IMR-90 (cell line): ENCODE data around the gene SPRR2A.

ENCODE experiments used
- CEBPB ChIP-seq: IDR thresholded peaks from 2 replicates; pipeline ENCODE4 v1.6.1; 2012; ENCODE audit warnings: low read depth, low read length, improper control_type of control experiment
- CHD1 ChIP-seq: IDR thresholded peaks from 2 replicates; pipeline ENCODE4 v1.6.1; 2012; ENCODE audit warnings: low read depth, low read length, improper control_type of control experiment
- MAFK ChIP-seq: IDR thresholded peaks from 2 replicates; pipeline ENCODE4 v1.6.1; 2012; ENCODE audit warnings: low read depth, low read length, improper control_type of control experiment
- MAZ ChIP-seq: IDR thresholded peaks from 2 replicates; pipeline ENCODE4 v1.6.1; 2012; ENCODE audit warnings: low read depth, mild to moderate bottlenecking, low read length, improper control_type of control experiment, moderate library complexity, borderline replicate concordance
- MXI1 ChIP-seq: IDR thresholded peaks from 2 replicates; pipeline ENCODE4 v1.6.1; 2012; ENCODE audit warnings: low read depth, mild to moderate bottlenecking, low read length, moderate library complexity, borderline replicate concordance
- POLR2A ChIP-seq: IDR thresholded peaks from 2 replicates; pipeline ENCODE4 v1.6.1; 2012; ENCODE audit warnings: mild to moderate bottlenecking, low read depth, low read length
- RCOR1 ChIP-seq: IDR thresholded peaks from 2 replicates; pipeline ENCODE4 v1.6.1; 2012; ENCODE audit warnings: mild to moderate bottlenecking, low read length, improper control_type of control experiment; ENCODE audit not compliant: insufficient replicate concordance
- RFX5 ChIP-seq: IDR thresholded peaks from 2 replicates; pipeline ENCODE4 v1.8.0; 2012; ENCODE audit warnings: low read depth, mild to moderate bottlenecking, low read length, moderate library complexity
- TF ChIP-seq, protein P1 (sequence below): conservative IDR thresholded peaks from 2 replicates; pipeline ENCODE4 v1.5.1; 2012; ENCODE audit warnings: mild to moderate bottlenecking, low read depth, low read length, improper control_type of control experiment
- TF ChIP-seq, protein P2 (sequence below): fragments of 150-350 bp; IDR thresholded peaks from 2 replicates; pipeline ENCODE4 v1.6.1; 2017; ENCODE audit warnings: mild to moderate bottlenecking, antibody characterized with exemption, low read length, low read depth
- TF ChIP-seq, protein P3 (sequence below): fragments of 150-350 bp; IDR thresholded peaks from 2 replicates; pipeline ENCODE4 v1.6.1; 2016; ENCODE audit warnings: low read depth, mild to moderate bottlenecking, low read length, moderate library complexity, borderline replicate concordance

GRCh38 chr1:153058826-153059784, 1.8 kb upstream of the SPRR2A start:
- TF ChIP-seq MAFK (no peak), CEBPB (no peak), RCOR1 (no peak), POLR2A (no peak), RFX5 (no peak), MXI1 (no peak), CHD1 (no peak), MAZ (no peak)
- TF ChIP-seq, protein P1, sequence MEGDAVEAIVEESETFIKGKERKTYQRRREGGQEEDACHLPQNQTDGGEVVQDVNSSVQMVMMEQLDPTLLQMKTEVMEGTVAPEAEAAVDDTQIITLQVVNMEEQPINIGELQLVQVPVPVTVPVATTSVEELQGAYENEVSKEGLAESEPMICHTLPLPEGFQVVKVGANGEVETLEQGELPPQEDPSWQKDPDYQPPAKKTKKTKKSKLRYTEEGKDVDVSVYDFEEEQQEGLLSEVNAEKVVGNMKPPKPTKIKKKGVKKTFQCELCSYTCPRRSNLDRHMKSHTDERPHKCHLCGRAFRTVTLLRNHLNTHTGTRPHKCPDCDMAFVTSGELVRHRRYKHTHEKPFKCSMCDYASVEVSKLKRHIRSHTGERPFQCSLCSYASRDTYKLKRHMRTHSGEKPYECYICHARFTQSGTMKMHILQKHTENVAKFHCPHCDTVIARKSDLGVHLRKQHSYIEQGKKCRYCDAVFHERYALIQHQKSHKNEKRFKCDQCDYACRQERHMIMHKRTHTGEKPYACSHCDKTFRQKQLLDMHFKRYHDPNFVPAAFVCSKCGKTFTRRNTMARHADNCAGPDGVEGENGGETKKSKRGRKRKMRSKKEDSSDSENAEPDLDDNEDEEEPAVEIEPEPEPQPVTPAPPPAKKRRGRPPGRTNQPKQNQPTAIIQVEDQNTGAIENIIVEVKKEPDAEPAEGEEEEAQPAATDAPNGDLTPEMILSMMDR, result no peak
- TF ChIP-seq, protein P2, sequence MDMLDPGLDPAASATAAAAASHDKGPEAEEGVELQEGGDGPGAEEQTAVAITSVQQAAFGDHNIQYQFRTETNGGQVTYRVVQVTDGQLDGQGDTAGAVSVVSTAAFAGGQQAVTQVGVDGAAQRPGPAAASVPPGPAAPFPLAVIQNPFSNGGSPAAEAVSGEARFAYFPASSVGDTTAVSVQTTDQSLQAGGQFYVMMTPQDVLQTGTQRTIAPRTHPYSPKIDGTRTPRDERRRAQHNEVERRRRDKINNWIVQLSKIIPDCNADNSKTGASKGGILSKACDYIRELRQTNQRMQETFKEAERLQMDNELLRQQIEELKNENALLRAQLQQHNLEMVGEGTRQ, result no peak
- TF ChIP-seq, protein P3, sequence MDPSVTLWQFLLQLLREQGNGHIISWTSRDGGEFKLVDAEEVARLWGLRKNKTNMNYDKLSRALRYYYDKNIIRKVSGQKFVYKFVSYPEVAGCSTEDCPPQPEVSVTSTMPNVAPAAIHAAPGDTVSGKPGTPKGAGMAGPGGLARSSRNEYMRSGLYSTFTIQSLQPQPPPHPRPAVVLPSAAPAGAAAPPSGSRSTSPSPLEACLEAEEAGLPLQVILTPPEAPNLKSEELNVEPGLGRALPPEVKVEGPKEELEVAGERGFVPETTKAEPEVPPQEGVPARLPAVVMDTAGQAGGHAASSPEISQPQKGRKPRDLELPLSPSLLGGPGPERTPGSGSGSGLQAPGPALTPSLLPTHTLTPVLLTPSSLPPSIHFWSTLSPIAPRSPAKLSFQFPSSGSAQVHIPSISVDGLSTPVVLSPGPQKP, result no peak
